Spleen (tissue), 11 donors: Measurements from ENCODE around the gene UCN2. TPM values are rescaled to one million over a fixed set of nuclear protein-coding genes. Genes with fewer than 3 reads are reported as not detected.
A peak's percentile ranks its signal among the peaks of the same experiment; 100 is the strongest.

Source experiments
- DNase-seq: peaks from one replicate; pipeline ENCODE4 v3.0.0-alpha.2; 2020
- H3K27ac ChIP-seq, 8 donors: fragments of 200-600 bp; sonication (generic) in 7 of 8; 1 replicate in 4 of 8; 2 replicates in 4 of 8; pipeline versions ENCODE4 v1.5.0 to v1.8.0; 2016 to 2021; ENCODE audit warnings: inconsistent platforms in 4 of 8, mild to moderate bottlenecking in 4 of 8, moderate library complexity in 1 of 8
- H3K27me3 ChIP-seq, 7 donors: fragments of 200-600 bp; sonication (generic) in 6 of 7; replicated peaks in 1 of 7; 1 replicate in 4 of 7; 2 replicates in 3 of 7; pipeline versions ENCODE4 v1.5.0 to v1.8.0; 2016 to 2021; ENCODE audit warnings: inconsistent platforms in 3 of 7, mild to moderate bottlenecking in 1 of 7
- H3K36me3 ChIP-seq, 6 donors: fragments of 200-600 bp; sonication (generic) in 5 of 6; 1 replicate in 4 of 6; 2 replicates in 2 of 6; pipeline versions ENCODE4 v1.5.0 to v1.8.0; 2016 to 2021; ENCODE audit warnings: inconsistent platforms in 2 of 6
- H3K4me1 ChIP-seq, 6 donors: fragments of 200-600 bp; sonication (generic) in 5 of 6; 1 replicate in 3 of 6; 2 replicates in 3 of 6; pipeline versions ENCODE4 v1.5.0 to v1.8.0; 2016 to 2021; ENCODE audit warnings: inconsistent platforms in 3 of 6
- H3K4me3 ChIP-seq, 8 donors: fragments of 200-600 bp; sonication (generic) in 7 of 8; 1 replicate in 4 of 8; 2 replicates in 4 of 8; pipeline versions ENCODE4 v1.5.0 to v1.8.0; 2016 to 2021; ENCODE audit warnings: inconsistent platforms in 4 of 8, mild to moderate bottlenecking in 4 of 8, moderate library complexity in 2 of 8
- H3K9me3 ChIP-seq, 8 donors: fragments of 200-600 bp; sonication (generic) in 7 of 8; 1 replicate in 4 of 8; 2 replicates in 4 of 8; pipeline versions ENCODE4 v1.5.0 to v1.8.0; 2016 to 2021; ENCODE audit warnings: inconsistent platforms in 4 of 8
- CTCF ChIP-seq, 11 experiments: fragments of 200-600 bp in 7 of 11; fragments of 450-650 bp in 4 of 11; sonication (generic) in 4 of 11; IDR thresholded peaks in 8 of 11; conservative IDR thresholded peaks in 3 of 11; 1 replicate in 7 of 11; 2 replicates in 4 of 11; pipeline versions ENCODE4 v1.4.0 to v1.8.0; 2016 to 2021; ENCODE audit warnings: antibody characterized with exemption in 11 of 11, inconsistent platforms in 4 of 11, mild to moderate bottlenecking in 1 of 11
- POLR2A ChIP-seq, 3 donors: fragments of 450-650 bp; IDR thresholded peaks; one replicate each; pipeline ENCODE4 v1.5.1; 2017; ENCODE audit warnings: antibody characterized with exemption in 3 of 3, mild to moderate bottlenecking in 1 of 3
- POLR2AphosphoS5 ChIP-seq, 3 donors: sonication (generic); formaldehyde crosslinking; IDR thresholded peaks; one replicate each; pipeline ENCODE4 v1.5.1; 2017; ENCODE audit warnings: antibody characterized with exemption in 3 of 3
- WGBS, 5 donors: extraction: QIAGEN DNeasy Blood & Tissue Kit in 3 of 5; methylation state at CpG; one replicate each; pipeline versions ENCODE4 v1.1.5 to v1.1.7; 2013 to 2018; 5-methylcytosine and 5-hydroxymethylcytosine counted together
- intact Hi-C: fragments of 100-400 bp; cut with DNase I; formaldehyde crosslinking; loops from one replicate; pipeline ENCODE4 v1.15.0; 2023; ENCODE audit warnings: low total_unique reads
- polyA plus RNA-seq, 3 donors: library from polyadenylated mRNA; stranded (reverse); fragments of 200-250 nt; gene quantifications; one replicate each; pipeline ENCODE4 v1.2.1, GENCODE V29; 2013
- total RNA-seq, 7 donors: library from RNA; depleted of rRNA in 3 of 7; stranded (reverse); fragments of >200 nt in 3 of 7; fragmentation: NEBNext Ultra II Directional in 4 of 7; extraction: Animal tissue kit (Norgen Biotek cat#: 25700) in 4 of 7; gene quantifications; one replicate each; pipeline versions ENCODE4 v1.1.0 to v1.2.1, GENCODE V29; 2016 to 2021
- donor health status: healthy with polysubstance abuse.
- donor health status: DM: no; HTN: no; CAD: no; lungs with moderate emphysema.
- donor health status: DM: no; HTN: no; CAD: no.
- donor health status: Bipolar disorder and iron deficiency.
- donor health status: healthy.
- donor health status: DM: no; HTN: no; CAD: no.
- donor health status: DM: yes; HTN: yes; CAD: no.

The UCN2 gene
- total and polyA plus RNA-seq, 10 donors = 0.20 to 0.61 (median 0.49) TPM; not detected in 2

GRCh38 chr3:48564022-48564421, 441 bp upstream of the UCN2 start:
- Histone ChIP-seq H3K4me3 (no peak overlapping the region), H3K9me3 (no peaks in the 10 kb centered on the region), H3K4me1 (peaks cover 0 to 56% (median 30%) of the 10 kb centered on the region in 6 donors), H3K36me3 (no peaks in the 10 kb centered on the region), H3K27ac (peak overlapping the region in 5 of 8 donors; percentile 2 to 62 (median 51)), H3K27me3 (no peaks in the 10 kb centered on the region)
- TF ChIP-seq CTCF (IDR thresholded peaks at IDR 0.05 in 8 of 11, conservative IDR thresholded peaks at IDR 0.05 in 3 of 11) (no peak), POLR2AphosphoS5 (IDR thresholded peaks at IDR 0.05) (peak in 2 of 3 donors; percentile 27 to 57)
- no peak for DNase-seq
- WGBS, 5 donors = 49 to 60% (median 55%) methylated on average over 9 to 10 of the region's 10 CpGs
- intact Hi-C loops = no loop called here

GRCh38 chr3:48562367-48563095, 1.1 kb downstream of the UCN2 start:
- no peaks in the 10 kb centered on the region for H3K36me3 ChIP-seq
- WGBS, 5 donors = 87 to 92% (median 90%) methylated on average over 17 to 20 of the region's 20 CpGs
- peaks cover 11 to 71% (median 45%) of the 10 kb centered on the region in 6 donors for H3K4me1 ChIP-seq
- TF ChIP-seq CTCF (IDR thresholded peaks at IDR 0.05 in 8 of 11, conservative IDR thresholded peaks at IDR 0.05 in 3 of 11) = no peak
- no peak for TF ChIP-seq POLR2A (IDR thresholded peaks at IDR 0.05)
- no peak for TF ChIP-seq POLR2AphosphoS5 (IDR thresholded peaks at IDR 0.05)
- no peak overlapping the region for H3K4me3 ChIP-seq
- intact Hi-C loops = no loop called here
- H3K9me3 ChIP-seq = no peaks in the 10 kb centered on the region
- no peaks in the 10 kb centered on the region for H3K27me3 ChIP-seq
- H3K27ac ChIP-seq = no peak overlapping the region
- DNase-seq = no peak

- H3K4me1 ChIP-seq = peaks cover 11 to 80% (median 52%) of the 10 kb centered on the region in 6 donors
- H3K4me3 ChIP-seq = peak overlapping the region in 4 of 8 donors; percentile 3 to 55 (median 22)
- peak overlapping the region in 6 of 8 donors; percentile 32 to 87 (median 60) for H3K27ac ChIP-seq
- WGBS, 5 donors = 26 to 37% (median 32%) methylated on average over 7 to 21 of the region's 21 CpGs
- H3K27me3 ChIP-seq = no peaks in the 10 kb centered on the region
- no peaks in the 10 kb centered on the region for H3K9me3 ChIP-seq
- TF ChIP-seq POLR2A (IDR thresholded peaks at IDR 0.05) (no peak), CTCF (IDR thresholded peaks at IDR 0.05 in 8 of 11, conservative IDR thresholded peaks at IDR 0.05 in 3 of 11) (peak in 5 of 11 experiments; percentile 10 to 44 (median 29)), POLR2AphosphoS5 (IDR thresholded peaks at IDR 0.05) (peak in 2 of 3 donors; percentile 49 to 57)
- intact Hi-C loops = no loop called here
- no peaks in the 10 kb centered on the region for H3K36me3 ChIP-seq
- peak; percentile 86 for DNase-seq
Observed at GRCh38 chr3:48561045-48561736, 2.4 kb downstream of the UCN2 start.

GRCh38 chr3:48560648-48561018, 2.9 kb downstream of the UCN2 start:
- TF ChIP-seq POLR2A (IDR thresholded peaks at IDR 0.05) = no peak
- no peak for TF ChIP-seq CTCF (IDR thresholded peaks at IDR 0.05 in 8 of 11, conservative IDR thresholded peaks at IDR 0.05 in 3 of 11)
- no peak for TF ChIP-seq POLR2AphosphoS5 (IDR thresholded peaks at IDR 0.05)
- Histone ChIP-seq H3K4me3 (peak overlapping the region in 4 of 8 donors; percentile 3 to 55 (median 22)), H3K27me3 (no peaks in the 10 kb centered on the region), H3K4me1 (peaks cover 11 to 80% (median 57%) of the 10 kb centered on the region in 6 donors), H3K9me3 (no peaks in the 10 kb centered on the region), H3K27ac (peak overlapping the region in 7 of 8 donors; percentile 32 to 87 (median 57)), H3K36me3 (no peaks in the 10 kb centered on the region)
- intact Hi-C loops = no loop called here
- WGBS, 5 donors = 7 to 14% (median 8%) methylated on average over 3 to 5 of the region's 5 CpGs
- no peak for DNase-seq
